NCI-H2107 (cell line): Measurements from ENCODE around the gene STAT5B.
"Not testable (repeated sequence)": the region's sequence is repeated elsewhere in the genome, so short reads cannot be mapped to it uniquely, and the experiment has no call there.

Experiments used
- DNase-seq: peaks from one replicate; lab custom pipeline; 2025; lab: John Stamatoyannopoulos, UW

The STAT5B gene

DNA sequence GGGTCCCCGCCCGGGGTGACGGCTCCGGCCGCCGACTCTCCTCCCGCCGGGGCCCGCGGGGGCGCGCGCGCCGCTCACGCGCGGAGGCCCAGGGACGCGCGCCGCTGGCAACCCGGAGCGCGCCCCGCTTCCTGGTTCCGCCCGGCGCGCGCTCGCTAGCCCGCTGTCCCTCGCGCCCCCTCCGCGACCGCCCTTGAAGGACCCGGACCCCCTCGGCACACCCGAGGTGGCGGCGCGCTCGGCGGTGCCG lies at the start of gene STAT5B:
Gene STAT5B, minus strand, starts transcription at position 33 of the 250 bp plus-strand sequence. CDS start 44,264 bp downstream, outside the sequence.
- DNase-seq, result no peak

DNA sequence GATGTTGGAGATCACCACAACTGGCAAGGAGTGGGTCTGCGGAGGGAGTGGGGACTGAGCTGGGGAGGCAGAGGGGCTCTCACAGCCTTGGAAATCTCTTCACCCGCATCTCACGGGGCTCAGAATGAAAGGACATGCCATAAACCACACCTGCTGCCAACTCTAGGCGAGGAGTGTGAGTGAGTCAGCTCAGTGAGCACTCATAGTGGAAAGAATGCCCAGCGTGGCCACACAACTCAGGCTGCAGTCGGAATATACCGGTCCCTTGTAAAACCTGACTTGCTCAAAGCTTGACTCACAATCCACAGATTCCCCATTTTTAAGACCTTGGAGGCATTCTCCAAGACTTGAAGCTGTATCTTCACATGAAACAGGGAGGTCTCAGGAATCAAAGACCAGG lies 48.8 kb upstream of the STAT5B start:
- DNase-seq, result no peak

DNA sequence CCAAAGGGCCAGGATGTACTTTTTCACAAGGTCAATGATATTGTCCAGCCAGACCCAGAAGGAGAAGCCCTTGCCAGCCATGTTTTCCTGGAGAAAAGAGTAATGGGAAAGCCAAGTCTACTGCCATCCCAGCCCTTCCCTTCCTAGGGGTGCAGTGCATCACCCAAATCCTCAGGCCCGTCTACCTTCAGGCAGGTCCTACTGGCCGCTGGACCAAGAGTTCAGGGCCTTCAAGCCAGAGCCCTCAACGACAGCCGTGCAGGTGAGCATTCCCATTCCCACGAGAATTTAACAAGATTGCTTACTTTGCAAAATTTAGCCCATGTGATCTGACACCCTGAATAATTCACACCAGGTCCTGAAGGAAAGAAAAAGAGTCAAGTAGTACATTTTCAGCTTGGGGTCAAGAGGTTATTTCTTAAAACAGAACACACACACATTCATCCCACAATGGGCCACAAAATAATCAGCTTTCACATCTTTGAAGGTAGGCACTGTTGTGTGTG lies 47.1 kb upstream of the STAT5B start:
- DNase-seq, result no peak

DNA sequence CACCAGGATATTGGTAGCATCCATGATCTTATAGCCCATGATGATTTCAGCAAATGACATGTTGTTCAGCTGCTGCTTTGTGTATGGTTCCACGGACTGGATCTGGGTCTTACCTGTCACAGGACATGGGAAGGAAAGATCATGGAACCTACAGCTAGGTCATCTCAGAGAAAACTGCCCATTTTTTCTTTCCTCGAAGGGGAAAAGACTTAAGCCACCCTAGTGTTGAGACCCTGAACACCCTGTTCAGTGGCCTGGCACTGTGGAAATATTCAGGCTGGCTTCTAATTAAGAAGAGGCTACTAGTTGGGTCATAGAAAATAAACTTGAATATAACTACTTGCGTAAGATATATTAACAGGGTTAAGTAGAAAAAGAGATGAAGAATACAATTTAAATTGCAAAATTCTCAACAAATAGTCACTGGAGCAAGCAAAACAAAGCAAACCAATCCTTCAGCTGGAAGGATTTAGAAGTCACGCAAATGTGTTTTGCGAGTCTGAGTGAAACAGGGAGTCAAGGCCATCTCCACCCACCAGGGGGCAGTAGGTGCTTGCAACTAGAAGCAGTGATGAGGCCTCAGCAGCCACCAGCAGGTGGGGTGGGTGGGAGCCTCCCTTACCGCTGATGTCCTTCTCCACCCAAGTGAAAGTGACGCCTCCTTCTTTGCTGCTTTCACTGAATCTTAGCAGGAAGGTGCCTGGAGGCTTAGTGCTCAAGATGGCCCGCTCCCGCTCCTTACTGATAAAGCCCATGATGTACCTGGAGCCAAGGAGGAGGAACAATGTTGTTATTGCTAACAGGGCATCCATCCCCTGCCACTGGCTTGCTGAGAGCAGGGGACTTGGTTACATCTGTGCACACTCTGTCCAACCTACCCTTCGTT lies 46.4 kb upstream of the STAT5B start:
- peak; percentile 85 for DNase-seq

- DNase-seq, result no peak
These were observed 45.4 kb upstream of the STAT5B start for GRCh38 chr17:42321555-42321954.

DNA sequence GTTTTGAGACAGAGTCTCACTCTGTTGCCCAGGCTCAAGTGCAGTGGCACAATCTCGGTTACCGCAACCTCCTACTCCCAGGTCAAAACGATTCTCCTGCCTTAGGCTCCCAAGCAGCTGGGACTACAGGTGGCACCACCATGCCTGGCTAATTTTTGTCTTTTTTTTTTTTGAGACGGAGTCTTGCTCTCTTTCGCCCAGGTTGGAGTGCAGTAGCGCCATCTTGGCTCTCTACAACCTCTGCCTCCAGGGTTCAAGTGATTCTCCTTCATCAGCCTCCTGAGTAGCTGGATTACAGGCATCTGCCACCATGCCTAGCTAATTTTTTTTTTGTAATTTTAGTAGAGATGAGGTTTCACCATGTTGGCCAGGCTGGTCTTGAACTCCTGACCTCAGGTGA lies 41.8 kb upstream of the STAT5B start:
- not testable (repeated sequence) for DNase-seq

- DNase-seq, result no peak
These were observed 41.2 kb upstream of the STAT5B start for GRCh38 chr17:42317266-42317845.

GRCh38 chr17:42316755-42317154 lies 40.6 kb upstream of the STAT5B start:
- no peak for DNase-seq

DNA sequence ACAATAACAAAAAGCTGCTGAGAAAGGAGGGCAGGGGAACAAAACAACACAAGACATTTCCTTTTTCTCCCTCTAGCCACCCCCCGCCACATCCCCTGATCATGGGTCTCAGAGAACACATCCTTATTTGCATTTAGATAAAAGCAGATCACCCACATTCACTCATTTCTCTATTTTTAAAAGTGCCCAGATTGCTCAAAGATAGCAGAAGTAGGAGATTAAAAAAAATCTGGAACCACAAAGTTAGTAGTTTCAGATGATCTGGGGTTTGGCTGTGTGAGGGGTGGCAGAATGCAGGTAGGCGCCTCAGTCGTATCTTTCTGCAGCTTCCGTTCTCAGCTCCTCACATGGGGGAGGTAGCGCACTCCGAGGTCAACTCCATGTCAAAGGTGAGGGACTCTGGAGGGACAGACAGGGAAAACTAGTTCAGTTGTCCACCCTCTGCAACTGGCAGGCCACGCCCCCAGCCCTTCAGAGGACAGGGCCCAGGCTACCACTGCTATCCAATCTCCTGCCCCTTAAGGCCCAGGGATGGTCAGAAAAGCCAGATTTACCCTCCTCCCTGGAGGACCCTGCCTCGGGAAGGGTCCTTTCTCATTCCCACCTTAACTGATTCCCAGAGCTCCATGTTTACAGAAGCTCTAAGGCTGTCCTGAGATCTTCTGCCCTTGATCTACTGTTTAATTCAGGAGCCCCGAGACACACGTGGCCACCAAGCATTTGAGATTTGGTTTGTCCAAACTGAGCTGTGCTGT lies 39.4 kb upstream of the STAT5B start:
- DNase-seq, result no peak

GRCh38 chr17:42313773-42314566 lies 37.8 kb upstream of the STAT5B start:
- no peak for DNase-seq

GRCh38 chr17:42313389-42313772 lies 37.2 kb upstream of the STAT5B start:
- DNase-seq, result no peak

- peak; percentile 84 for DNase-seq
These were observed 36.3 kb upstream of the STAT5B start for GRCh38 chr17:42312285-42313130.

DNA sequence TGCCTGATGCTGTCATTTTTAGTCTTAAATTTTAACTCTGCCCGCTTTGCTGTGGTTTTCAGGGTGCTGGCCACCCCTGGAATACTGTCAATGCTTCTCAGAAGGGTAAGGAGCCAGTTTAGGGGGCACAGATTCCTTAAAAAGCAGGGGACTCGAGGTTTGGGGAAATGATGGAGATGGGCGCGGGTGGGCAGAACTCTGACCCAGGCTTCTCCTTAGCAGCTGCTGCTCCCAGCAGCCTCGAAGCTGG lies 35.8 kb upstream of the STAT5B start:
- no peak for DNase-seq

GRCh38 chr17:42311240-42312034 lies 35.2 kb upstream of the STAT5B start:
- peak; percentile 62 for DNase-seq

DNA sequence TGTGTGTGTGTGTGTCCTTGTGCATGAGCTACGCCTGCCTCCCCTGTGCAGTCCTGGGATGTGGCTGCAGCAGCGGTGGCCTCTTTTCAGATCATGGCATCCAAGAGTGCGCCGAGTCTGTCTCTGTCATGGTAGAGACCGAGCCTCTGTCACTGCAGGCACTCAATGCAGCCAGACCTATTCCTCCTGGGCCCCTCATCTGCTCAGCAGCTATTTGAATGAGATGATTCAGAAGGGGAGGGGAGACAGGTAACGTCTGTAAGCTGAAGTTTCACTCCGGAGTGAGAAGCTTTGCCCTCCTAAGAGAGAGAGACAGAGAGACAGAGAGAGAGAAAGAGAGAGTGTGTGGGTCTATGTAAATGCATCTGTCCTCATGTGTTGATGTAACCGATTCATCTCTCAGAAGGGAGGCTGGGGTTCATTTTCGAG lies 34.6 kb upstream of the STAT5B start:
- DNase-seq, result no peak

DNA sequence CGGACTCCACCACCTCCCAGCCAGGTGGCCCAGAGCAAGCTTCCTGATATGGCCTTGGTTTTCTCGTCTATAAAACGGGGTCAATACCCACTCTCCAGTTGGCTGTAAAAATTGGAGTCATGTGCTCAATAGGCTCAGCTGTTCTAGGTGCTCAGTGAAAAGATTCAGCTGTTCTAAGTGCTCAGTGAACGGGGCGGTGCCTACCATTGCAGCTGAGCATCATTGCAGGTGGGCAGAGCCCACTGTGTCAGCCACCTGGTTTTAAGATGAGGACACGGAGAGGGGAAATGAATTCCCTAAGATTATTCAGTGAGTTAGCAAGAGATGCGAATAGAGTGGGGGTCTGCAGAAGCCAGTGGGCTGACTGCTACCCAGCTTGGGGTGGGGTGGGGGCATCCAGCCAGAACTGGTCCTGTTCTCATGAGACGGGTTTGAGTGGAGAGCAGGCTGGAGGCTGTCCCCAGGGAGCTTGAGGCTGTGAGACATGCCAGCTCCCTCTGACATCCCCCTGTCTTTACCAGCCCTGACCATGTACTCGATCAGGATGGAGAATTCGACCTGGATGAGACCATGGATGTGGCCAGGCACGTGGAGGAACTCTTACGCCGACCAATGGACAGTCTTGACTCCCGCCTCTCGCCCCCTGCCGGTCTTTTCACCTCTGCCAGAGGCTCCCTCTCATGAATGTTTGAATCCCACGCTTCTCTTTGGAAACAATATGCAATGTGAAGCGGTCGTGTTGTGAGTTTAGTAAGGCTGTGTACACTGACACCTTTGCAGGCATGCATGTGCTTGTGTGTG lies 34.0 kb upstream of the STAT5B start:
- DNase-seq, result no peak

GRCh38 chr17:42309142-42309541 lies 33.0 kb upstream of the STAT5B start:
- DNase-seq, result no peak

DNA sequence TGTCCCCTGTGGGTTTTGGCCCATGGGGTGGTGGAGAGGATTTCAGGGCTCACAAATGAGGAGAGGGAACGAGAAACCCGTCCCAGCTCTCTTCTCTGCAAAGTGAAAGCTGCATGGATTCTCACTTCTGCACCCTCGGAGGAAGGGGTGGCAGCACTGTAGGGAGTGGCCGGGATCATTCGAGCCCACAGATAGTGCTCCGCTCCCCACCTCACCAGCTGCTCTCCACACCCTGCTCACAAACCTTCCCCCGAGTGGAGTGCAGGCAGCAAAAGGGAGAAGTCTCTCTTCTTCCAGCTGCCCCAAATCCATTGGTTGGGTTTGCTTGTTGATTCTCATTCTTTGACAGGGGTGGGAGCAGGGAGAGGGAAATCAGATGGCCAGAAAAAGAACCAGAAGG lies 32.3 kb upstream of the STAT5B start:
- DNase-seq, result no peak

DNA sequence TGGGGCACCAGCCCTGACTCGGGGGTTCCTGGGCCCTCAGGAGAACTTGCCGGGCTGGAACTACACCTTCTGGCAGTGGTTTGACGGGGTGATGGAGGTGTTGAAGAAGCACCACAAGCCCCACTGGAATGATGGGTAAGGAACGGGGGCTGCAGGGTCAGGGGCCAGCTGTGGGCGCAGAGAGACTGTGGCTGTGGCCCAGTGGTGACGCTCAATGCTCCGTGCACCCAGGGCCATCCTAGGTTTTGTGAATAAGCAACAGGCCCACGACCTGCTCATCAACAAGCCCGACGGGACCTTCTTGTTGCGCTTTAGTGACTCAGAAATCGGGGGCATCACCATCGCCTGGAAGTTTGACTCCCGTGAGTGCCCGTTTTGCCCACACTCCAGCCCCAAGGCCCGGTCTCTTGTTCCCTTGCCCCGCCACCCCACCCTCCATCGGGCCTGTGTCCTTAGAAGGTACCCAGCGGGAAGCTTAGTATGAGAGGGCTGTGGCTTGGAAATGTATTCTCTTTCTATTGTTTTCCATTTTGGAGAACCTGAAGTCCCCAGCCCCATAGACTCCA lies 31.3 kb upstream of the STAT5B start:
- no peak for DNase-seq

- no peak for DNase-seq
These were observed 30.1 kb upstream of the STAT5B start for GRCh38 chr17:42306385-42306667.
